HG03575 (cell line): ENCODE results near the gene JPH3.

Experiments used
- ATAC-seq: cut with Tn5 transposase; IDR thresholded peaks from one replicate; pipeline ENCODE4 v1.9.1; 2021; ENCODE audit not compliant: unreplicated experiment, insufficient number of reproducible peaks, low FRiP score; ENCODE audit errors: extremely low read depth

JPH3 gene

GRCh38 chr16:87592018-87592712 lies 10.1 kb upstream of the JPH3 start:
- ATAC-seq, result no peak

GRCh38 chr16:87593710-87594258 lies 8.5 kb upstream of the JPH3 start:
- no peak for ATAC-seq

- no peak for ATAC-seq
These were observed 6.6 kb upstream of the JPH3 start for GRCh38 chr16:87595712-87596111.

- ATAC-seq, result no peak
These were observed 4.9 kb upstream of the JPH3 start for GRCh38 chr16:87597324-87597830.

- ATAC-seq, result no peak
These were observed 3.9 kb upstream of the JPH3 start for GRCh38 chr16:87598431-87598830.

GRCh38 chr16:87600246-87600645 lies 2.1 kb upstream of the JPH3 start:
- no peak for ATAC-seq

- no peak for ATAC-seq
These were observed 817 bp upstream of the JPH3 start for GRCh38 chr16:87601401-87601981.

GRCh38 chr16:87602821-87603683 lies 744 bp downstream of the JPH3 start:
- ATAC-seq, result no peak

GRCh38 chr16:87603684-87604633 lies 1.7 kb downstream of the JPH3 start:
- ATAC-seq, result no peak

GRCh38 chr16:87604634-87605111 lies 2.4 kb downstream of the JPH3 start:
- no peak for ATAC-seq

- no peak for ATAC-seq
These were observed 4.9 kb downstream of the JPH3 start for GRCh38 chr16:87607223-87607622.

GRCh38 chr16:87607871-87608270 lies 5.6 kb downstream of the JPH3 start:
- no peak for ATAC-seq

GRCh38 chr16:87608400-87608985 lies 6.2 kb downstream of the JPH3 start:
- ATAC-seq, result no peak

- ATAC-seq, result no peak
These were observed 7.7 kb downstream of the JPH3 start for GRCh38 chr16:87610026-87610425.

GRCh38 chr16:87611456-87611855 lies 9.1 kb downstream of the JPH3 start:
- no peak for ATAC-seq

GRCh38 chr16:87613961-87614360 lies 11.7 kb downstream of the JPH3 start:
- no peak for ATAC-seq

- no peak for ATAC-seq
These were observed 13.3 kb downstream of the JPH3 start for GRCh38 chr16:87615621-87616041.

- no peak for ATAC-seq
These were observed 14.2 kb downstream of the JPH3 start for GRCh38 chr16:87616556-87616955.
